SK-N-MC (cell line): ENCODE measurements around the gene GALNTL6.

Experiments used
- EZH2 ChIP-seq: fragments of 200-600 bp; sonication (generic); IDR thresholded peaks from one replicate; pipeline ENCODE4 v1.6.1; 2017; ENCODE audit warnings: antibody characterized with exemption
- POLR2AphosphoS5 ChIP-seq: IDR thresholded peaks from 2 replicates; pipeline ENCODE4 v1.6.1; 2012; ENCODE audit warnings: mild to moderate bottlenecking, low read depth, low read length, borderline replicate concordance

- TF ChIP-seq POLR2AphosphoS5: no peak
- TF ChIP-seq EZH2: no peak
These were observed 21.4 kb downstream of the GALNTL6 start for GRCh38 chr4:171834640-171835039.
